ENCODE data around the gene NRIP1. TPM values are rescaled to one million over a fixed set of nuclear protein-coding genes. Genes with fewer than 3 reads are reported as not detected.
A peak's percentile ranks its signal among the peaks of the same experiment; 100 is the strongest.

Gene NRIP1
- total RNA-seq (24.0 and 26.6 TPM in 2 replicates), polyA plus RNA-seq (1.9 and 2.8 TPM in 2 replicates), polyA minus RNA-seq (13.0 and 26.7 TPM in 2 replicates), Bru-seq, nascent RNA (percentile 92 among the genes with signal in this experiment), BruChase-seq, experiment 1, labeled RNA remaining after a 6-hour chase (percentile 81 among the genes with signal in this experiment), BruChase-seq, experiment 2, labeled RNA remaining after a 2-hour chase (percentile 97 among the genes with signal in this experiment)
- polyA plus RNA-seq (2011; cell fraction: cytosol; rRNA removed) = 4.1 and 4.2 TPM in 2 replicates
- polyA plus RNA-seq (2011; cell fraction: nucleus; rRNA removed) = 8.9 and 10.1 TPM in 2 replicates
- 14.3 and 26.8 TPM in 2 replicates for polyA plus RNA-seq (2012)
- polyA minus RNA-seq (2011; cell fraction: cytosol; rRNA and poly(A)+ RNA removed) = 6.0 TPM
- polyA minus RNA-seq (2011; cell fraction: nucleus; rRNA and poly(A)+ RNA removed) = 27.3 and 28.9 TPM in 2 replicates
- long read RNA-seq, full-length matches to known transcripts = 4 of 8 reads
- long read RNA-seq, partial matches to known transcripts = 2 of 8 reads
- long read RNA-seq, other reads (novel, unspliced or antisense) = 2 of 8 reads

GRCh38 chr21:15064576-15065391 is at the start of gene NRIP1:
Gene NRIP1 (minus strand): TSS chr21:15065000. CDS start chr21:14968192, 96,808 bp downstream.
- intact Hi-C loops (cut with micrococcal nuclease) = loop anchor here (1.0 to 10.0 kb wide), 8 partner anchors 70 to 780 kb away; partner anchors contain the start of gene HSPA13
- TF ChIP-seq MAX (IDR thresholded peaks at IDR 0.05; ENCODE audit: insufficient read depth, insufficient read length) = no peak
- TF ChIP-seq FOS (IDR thresholded peaks at IDR 0.05; ENCODE audit: borderline replicate concordance, insufficient read depth, low read length) = no peak
- no peak for TF ChIP-seq CTCF (IDR thresholded peaks at IDR 0.05; ENCODE audit: extremely low read depth in 1 of 2, insufficient read depth in 1 of 2, low read depth in 1 of 2, low read length in 2 of 2)
- no peak for TF ChIP-seq GATA2 (IDR thresholded peaks at IDR 0.05; ENCODE audit: insufficient read depth, insufficient read length, low read depth, low read length)
- no peak for TF ChIP-seq JUN (IDR thresholded peaks at IDR 0.05; ENCODE audit: borderline replicate concordance, insufficient read depth, insufficient read length, low read depth)
- TF ChIP-seq POLR2AphosphoS5 (IDR thresholded peaks at IDR 0.05; ENCODE audit: insufficient read depth, low read depth, low read length) = peak; percentile 35
- TF ChIP-seq MYC (IDR thresholded peaks at IDR 0.05; ENCODE audit: low read depth, low read length) = peak; percentile 2
- TF ChIP-seq POLR2A (IDR thresholded peaks at IDR 0.05; ENCODE audit: low read depth, low read length) = peak; percentile 66
- TF ChIP-seq EZH2 (IDR thresholded peaks at IDR 0.05; ENCODE audit: borderline replicate concordance, low read depth, low read length, severe bottlenecking) = no peak
- H3K9me1 ChIP-seq (replicated peaks; ENCODE audit: control insufficient read depth, extremely low read depth, insufficient read depth, low read length) = no peaks in the 10 kb centered on the region
- peak within 1 kb of the TSS; percentile 94 for H2AFZ ChIP-seq (ENCODE audit: low read depth, low read length)
- H3K4me2 ChIP-seq (ENCODE audit: insufficient read depth, low read length) = peak within 1 kb of the TSS; percentile 100
- H3K4me3 ChIP-seq (replicated peaks in 1 of 3; ENCODE audit: insufficient read depth in 1 of 3, low read depth in 1 of 3, low read length in 3 of 3) = peak within 1 kb of the TSS; percentile 80 to 96 (median 92)
- H3K9ac ChIP-seq (replicated peaks; ENCODE audit: extremely low read depth, insufficient read depth, low read length) = peak within 1 kb of the TSS; percentile 96
- ChIA-PET CTCF (interaction anchor here (0.8 to 2.8 kb wide), 13 partner anchors 8 to 488 kb away, joined by 3 to 29 read pairs (median 6); no protein-coding TSS in a partner anchor), POLR2A (interaction anchor here (0.5 to 1.1 kb wide), 5 partner anchors 9 to 200 kb away, joined by 3 to 4 read pairs (median 3); no protein-coding TSS in a partner anchor)
- H4K20me1 ChIP-seq (replicated peaks; ENCODE audit: control insufficient read depth, extremely low read depth, insufficient read depth, low read length) = peaks cover 6% of the 10 kb centered on the region
- FAIRE-seq = peak; percentile 85
- peaks cover 49% of the 10 kb centered on the region for H3K79me2 ChIP-seq (ENCODE audit: control insufficient read depth, insufficient read depth, low read length)
- dilution Hi-C loops (cut with MboI; ENCODE audit: extremely low pct_ligation_motif_present, low sequenced_read_pairs) = no loop called here
- no peaks in the 10 kb centered on the region for H3K9me3 ChIP-seq (replicated peaks; ENCODE audit: control insufficient read depth, insufficient read depth, low read length)
- peaks cover 30% of the 10 kb centered on the region for H3K4me1 ChIP-seq (ENCODE audit: control insufficient read depth, extremely low read depth, insufficient read depth, low read length)
- BruUV-seq (replicated peaks) = no TSS peak
- H3K27me3 ChIP-seq (ENCODE audit: control insufficient read depth in 2 of 2, insufficient read depth in 2 of 2, low read length in 2 of 2) = peaks cover 0 to 3% of the 10 kb centered on the region in 2 experiments
- no peaks in the 10 kb centered on the region for H3K36me3 ChIP-seq (ENCODE audit: control insufficient read depth in 2 of 2, extremely low read depth in 1 of 2, insufficient read depth in 2 of 2, low read length in 2 of 2)
- DNase-seq (ENCODE audit: low read depth, low spot score) = peak; percentile 92
- peak within 1 kb of the TSS; percentile 95 for H3K27ac ChIP-seq (ENCODE audit: insufficient read depth, low read depth, low read length)

Data from endothelial cell of umbilical vein (primary cell).